H7 (cell line): ENCODE results near the gene GJD2. TPM values are rescaled to one million over a fixed set of nuclear protein-coding genes. Genes with fewer than 3 reads are reported as not detected.
A peak's percentile ranks its signal among the peaks of the same experiment; 100 is the strongest.

Experiments used
- DNase-seq: peaks from one replicate; pipeline ENCODE4 v3.0.0; 2012
- H3K27me3 ChIP-seq: 2 replicates; pipeline ENCODE4 v1.6.0; 2011; ENCODE audit warnings: mild to moderate bottlenecking, low read length; ENCODE audit not compliant: control insufficient read depth, insufficient read depth
- H3K36me3 ChIP-seq: replicated peaks from 2 replicates; pipeline ENCODE4 v1.5.1; 2011; ENCODE audit warnings: low read length; ENCODE audit not compliant: control insufficient read depth, insufficient read depth
- H3K4me3 ChIP-seq: 2 replicates; pipeline ENCODE4 v1.5.1; 2011; ENCODE audit warnings: low read depth, mild to moderate bottlenecking, control low read depth, low read length, moderate library complexity; ENCODE audit not compliant: insufficient read depth
- total RNA-seq: library from RNA; depleted of rRNA; stranded (reverse); fragments of >200 nt; shearing (Covaris generic); gene quantifications from 2 replicates; pipeline ENCODE4 v1.2.3, GENCODE V29; 2014

GJD2 gene
- total RNA-seq, 1 experiment from 2014 or later: 0.07 TPM

DNA sequence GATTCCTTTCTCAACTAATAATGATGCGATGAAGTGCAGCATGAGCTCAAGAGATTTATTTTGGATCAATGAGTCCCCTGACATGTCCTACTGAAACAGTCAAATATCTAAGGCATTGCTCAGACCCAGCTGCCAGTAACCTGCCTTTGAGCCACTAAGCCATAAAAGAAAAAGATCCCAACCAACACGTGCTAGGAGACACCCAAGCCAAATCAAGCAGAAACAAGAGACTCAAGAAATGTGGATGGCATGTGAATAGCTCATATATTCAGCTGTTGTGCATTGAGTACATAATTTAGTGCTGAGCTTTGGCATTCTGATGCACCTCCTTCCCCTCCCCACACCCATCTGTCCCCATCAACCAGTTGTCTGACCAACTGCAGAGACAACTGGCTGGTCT is 29.2 kb downstream of the GJD2 start:
- no peak for DNase-seq
- Histone ChIP-seq H3K36me3 (no peaks in the 10 kb centered on the region), H3K4me3 (no peak overlapping the region), H3K27me3 (no peaks in the 10 kb centered on the region)

DNA sequence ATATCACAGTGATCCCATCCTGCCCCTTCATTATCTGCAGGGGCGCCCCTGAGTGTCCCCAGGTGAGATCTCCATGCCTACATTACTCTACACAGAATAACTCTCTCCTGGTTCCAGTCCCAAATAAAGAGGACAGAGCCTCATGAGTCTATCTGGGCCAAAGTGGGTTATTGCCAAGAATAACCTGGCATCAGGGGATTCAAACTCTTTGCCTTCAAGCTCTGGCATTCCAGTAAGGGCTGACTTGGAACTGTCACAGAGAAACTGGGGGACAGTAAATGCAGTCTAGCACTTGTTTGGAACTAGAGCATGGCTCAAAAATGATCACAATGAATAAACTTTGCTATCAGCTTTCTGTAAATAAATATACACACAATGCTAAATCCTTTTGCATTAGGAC is 30.3 kb downstream of the GJD2 start:
- no peaks in the 10 kb centered on the region for H3K27me3 ChIP-seq
- DNase-seq: no peak
- no peaks in the 10 kb centered on the region for H3K36me3 ChIP-seq
- H3K4me3 ChIP-seq: no peak overlapping the region

DNA sequence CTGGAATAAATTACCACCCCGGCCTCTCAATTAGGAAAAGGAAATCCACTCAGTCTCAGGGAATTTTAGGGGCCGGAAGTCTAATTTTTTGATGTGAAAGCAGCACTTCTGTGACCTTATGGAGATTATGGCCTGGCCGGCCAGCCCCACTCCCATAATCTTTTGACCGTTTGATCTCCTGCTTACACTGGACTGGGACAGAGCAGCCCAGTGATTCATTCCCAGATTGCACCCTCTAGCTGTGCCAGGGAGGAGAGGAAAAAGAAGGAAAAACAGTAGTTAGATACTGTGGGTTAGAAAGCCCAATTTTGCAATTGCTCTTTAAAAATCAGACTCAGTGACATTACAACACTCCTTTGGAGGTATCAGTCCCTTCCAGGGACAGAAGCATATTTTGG is 32.4 kb downstream of the GJD2 start:
- Histone ChIP-seq H3K36me3 (no peaks in the 10 kb centered on the region), H3K27me3 (no peaks in the 10 kb centered on the region), H3K4me3 (no peak overlapping the region)
- peak; percentile 50 for DNase-seq

DNA sequence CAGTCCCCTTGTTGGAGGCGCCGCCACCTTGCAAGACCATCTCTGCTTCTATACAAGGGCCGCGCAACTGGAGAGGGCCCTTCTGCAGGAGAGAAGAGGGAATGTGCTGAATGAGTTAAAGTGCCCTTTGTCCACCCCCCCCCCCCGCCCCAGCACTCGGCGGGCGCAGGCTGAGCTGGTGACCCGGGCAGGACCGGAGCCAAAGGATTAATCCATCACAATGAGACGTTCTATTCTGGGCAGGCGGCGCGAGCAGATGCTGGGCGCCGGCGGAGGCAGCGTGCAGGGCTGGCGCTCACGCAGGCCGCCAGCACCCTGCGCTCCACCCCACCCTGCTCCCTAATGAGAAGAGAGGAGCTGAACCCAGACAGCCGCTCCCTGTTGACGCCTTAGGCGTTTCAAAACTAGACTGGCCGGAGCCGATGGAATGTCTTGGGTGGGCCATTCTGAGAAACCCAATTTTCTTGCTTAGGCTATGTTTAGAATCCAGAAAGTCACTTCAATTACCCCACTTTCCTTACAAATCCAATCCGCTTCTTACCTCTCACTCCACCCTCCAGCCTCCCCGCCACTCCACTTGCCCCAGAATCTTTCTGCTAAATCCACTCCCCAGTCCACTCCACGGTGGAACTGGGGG is 32.9 kb downstream of the GJD2 start:
- DNase-seq: peak; percentile 83
- H3K4me3 ChIP-seq: peak overlapping the region; percentile 19

DNA sequence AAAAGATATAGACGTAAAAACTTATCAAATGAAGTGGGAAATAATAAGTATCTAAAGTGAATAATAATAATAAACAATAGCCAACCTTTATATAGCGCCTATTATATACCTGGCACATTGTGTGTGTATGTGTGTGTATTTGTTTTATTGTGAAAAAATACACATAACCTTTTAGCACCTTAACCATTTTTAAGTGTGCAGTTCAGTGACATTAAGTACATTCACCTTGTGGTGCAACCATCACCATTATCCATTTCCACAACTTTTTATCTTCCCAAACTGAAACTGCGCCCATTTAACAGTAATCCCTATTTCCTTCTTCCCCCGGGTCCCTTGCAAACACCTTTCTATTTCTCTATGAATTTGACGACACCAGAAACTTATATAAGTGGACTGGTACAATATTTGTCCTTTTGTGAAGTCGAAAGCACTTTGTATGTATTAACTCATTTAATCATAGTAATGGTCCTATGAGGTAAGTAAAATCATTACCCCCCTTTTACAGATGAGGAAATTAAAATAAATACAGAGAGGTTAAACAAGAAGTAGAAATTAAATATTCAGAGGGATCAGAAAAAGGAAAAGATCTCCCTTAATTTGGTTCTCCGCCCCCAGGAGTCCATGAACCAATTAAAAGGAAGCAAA is 33.5 kb downstream of the GJD2 start:
- no peaks in the 10 kb centered on the region for H3K36me3 ChIP-seq
- no peak overlapping the region; the same call in 1 of the 2 replicates for H3K4me3 ChIP-seq
- H3K27me3 ChIP-seq: no peaks in the 10 kb centered on the region
- DNase-seq: no peak

More for the DNA sequence above, 32.9 kb downstream of the GJD2 start:
- H3K27me3 ChIP-seq: no peaks in the 10 kb centered on the region
- H3K36me3 ChIP-seq: no peaks in the 10 kb centered on the region

DNA sequence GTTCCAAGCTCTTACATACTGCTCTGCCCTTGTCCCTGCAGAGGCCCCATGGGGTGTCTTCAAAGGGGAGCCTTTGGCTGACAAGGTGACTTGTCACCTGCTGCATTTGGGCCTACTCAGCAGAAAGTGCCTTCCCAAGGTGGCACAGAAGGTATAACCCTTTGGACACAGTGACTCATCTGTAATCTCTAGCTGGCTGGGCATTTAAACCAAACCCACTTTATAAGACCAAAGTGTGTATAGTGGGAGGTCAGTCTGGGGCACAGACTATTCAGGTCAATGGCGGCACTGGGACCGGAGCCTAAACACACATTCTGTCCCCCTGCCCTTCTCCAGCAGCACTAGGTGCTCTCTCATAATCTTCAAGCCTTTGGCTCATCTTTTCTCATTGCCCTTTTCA is 35.1 kb downstream of the GJD2 start:
- H3K36me3 ChIP-seq: no peaks in the 10 kb centered on the region
- no peak overlapping the region for H3K4me3 ChIP-seq
- H3K27me3 ChIP-seq: no peaks in the 10 kb centered on the region

DNA sequence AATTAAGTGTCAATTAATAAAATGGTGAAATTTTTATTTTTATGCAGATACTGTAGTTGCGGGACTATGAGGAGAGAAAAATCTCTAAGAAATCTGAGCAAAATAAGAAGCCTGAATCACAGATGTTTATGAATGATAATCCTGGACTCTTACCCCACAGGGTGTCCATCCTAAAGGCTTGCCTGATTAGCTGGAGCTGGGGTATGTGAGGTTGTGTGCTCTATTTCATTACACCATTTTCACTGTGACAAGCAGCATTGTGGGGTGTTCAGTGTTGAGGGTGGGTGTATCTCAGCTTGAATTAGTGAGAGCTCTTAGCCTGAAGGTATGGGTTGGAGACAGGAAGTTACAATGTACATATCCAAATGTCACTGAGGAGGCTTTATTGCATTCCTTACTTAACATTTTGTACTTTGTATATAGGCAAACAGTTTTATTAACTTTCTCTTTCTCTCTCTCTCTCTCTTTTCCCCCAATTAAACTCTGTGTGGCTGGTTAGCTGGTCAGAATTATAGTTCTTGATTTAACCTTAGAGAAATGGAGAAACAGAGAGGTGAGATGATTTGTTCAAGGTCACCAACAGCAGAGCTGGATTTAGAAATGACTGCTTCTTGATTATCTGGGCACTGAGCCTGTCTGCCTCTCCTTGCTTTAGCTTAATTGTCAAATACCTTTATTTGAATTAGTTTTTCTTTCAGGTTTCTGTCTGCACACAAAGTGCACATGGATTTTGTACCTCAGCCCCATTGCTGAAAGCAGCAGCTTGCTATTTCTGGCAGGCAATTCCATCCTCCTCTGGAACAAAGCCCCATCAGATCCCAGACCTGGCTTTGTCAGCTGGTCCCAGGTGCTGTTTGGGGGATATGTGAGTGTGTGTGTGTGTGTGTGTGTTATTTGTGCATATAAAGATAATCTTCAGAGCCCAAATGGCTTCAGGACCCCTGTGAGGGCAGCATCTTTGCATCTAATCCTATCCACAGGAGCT is 35.8 kb downstream of the GJD2 start:
- H3K4me3 ChIP-seq: no peak overlapping the region
- no peak for DNase-seq
- no peaks in the 10 kb centered on the region for H3K27me3 ChIP-seq
- H3K36me3 ChIP-seq: no peaks in the 10 kb centered on the region

More for the DNA sequence above, 35.1 kb downstream of the GJD2 start:
- no peak for DNase-seq

DNA sequence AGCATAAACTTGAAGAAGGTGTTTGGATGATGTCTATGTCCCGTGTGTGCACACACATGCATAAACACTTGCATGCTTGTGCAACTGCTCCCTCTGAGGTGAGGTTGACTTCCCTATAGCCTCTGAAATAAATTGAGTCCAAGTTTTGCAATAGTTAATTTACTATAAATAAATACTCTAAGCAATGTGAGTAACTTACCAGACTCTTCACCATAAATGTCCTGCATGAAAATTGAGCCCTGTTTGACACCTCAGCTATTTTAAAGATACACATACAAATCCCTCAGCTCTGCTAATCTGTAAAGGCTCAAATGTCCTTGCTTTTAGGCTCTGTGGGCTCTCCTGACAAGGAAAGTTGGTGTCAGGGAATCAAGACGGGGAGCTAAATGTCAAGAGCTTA is 37.1 kb downstream of the GJD2 start:
- Histone ChIP-seq H3K27me3 (no peaks in the 10 kb centered on the region), H3K36me3 (no peaks in the 10 kb centered on the region), H3K4me3 (no peak overlapping the region)
- no peak for DNase-seq

DNA sequence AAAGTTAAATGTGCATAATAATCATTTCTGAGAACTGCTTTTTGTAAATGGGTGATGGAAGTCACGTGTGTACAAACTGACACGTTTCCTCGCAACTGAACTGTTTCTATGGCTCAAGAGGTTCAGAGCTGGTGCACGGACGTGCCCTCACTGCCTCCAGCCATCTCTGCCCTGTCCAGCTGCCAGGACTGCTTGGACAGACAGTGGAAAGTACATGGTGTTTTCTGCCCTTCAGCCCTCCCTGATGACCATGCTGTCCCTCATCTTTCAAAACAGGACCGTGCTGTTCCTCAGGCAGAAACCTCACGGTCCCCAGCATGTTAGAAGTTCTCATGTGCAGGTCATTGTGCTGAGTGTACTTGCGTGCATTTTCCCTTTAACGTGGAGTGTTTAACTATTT is 38.7 kb downstream of the GJD2 start:
- Histone ChIP-seq H3K27me3 (no peaks in the 10 kb centered on the region), H3K36me3 (no peaks in the 10 kb centered on the region), H3K4me3 (no peak overlapping the region)
- no peak for DNase-seq

DNA sequence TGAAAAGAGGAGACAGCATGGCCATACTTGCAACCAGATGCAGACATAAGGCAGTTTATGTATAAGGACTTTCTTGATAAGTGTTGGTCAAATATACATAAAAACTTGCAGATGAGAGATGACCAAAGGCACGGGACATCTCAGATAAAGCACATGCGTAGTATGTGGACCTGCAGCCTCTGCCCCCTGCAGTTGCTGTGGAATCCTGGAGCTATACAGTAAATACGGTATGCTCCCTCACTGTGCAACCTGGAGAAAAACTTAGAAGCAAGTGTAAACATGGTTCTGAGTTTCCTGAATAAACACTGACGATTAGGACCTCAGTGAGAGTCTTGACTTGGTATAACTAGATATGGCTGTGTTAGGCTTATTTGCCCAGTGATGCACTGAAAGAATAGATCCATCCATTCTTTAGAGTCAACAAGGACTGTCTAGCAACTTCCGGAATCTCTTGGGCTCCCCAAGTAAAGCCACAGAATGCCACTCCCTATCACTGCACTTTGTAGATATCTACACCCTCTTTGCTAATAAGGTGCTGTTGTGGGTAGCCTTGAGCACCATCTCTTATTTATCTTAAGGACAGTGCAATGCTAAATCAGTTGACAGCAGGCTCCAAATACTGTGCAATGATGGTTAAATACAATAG is 40.2 kb downstream of the GJD2 start:
- H3K36me3 ChIP-seq: no peaks in the 10 kb centered on the region

DNA sequence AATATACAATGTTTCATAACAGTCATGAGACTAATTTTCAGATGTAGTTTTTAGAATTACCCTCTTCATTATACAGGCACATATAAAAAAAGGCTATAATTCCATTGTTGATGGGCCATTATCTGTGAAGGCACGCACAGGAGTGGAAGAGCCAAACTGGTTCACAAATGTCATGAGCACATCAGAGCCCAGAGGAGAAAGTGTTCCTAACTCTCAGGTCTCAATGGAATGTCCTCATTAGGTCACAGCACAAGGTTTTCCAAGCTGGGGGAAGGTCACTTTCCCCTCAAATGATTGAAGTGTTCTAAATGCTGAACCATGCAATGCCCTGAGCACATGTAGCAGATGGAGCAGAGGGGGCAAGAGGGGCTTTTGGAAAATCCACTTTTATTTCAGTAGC is 41.2 kb downstream of the GJD2 start:
- DNase-seq: no peak
- Histone ChIP-seq H3K4me3 (no peak overlapping the region), H3K36me3 (no peaks in the 10 kb centered on the region), H3K27me3 (no peaks in the 10 kb centered on the region)

More for the DNA sequence above, 40.2 kb downstream of the GJD2 start:
- no peak for DNase-seq
- H3K27me3 ChIP-seq: no peaks in the 10 kb centered on the region
- H3K4me3 ChIP-seq: no peak overlapping the region

DNA sequence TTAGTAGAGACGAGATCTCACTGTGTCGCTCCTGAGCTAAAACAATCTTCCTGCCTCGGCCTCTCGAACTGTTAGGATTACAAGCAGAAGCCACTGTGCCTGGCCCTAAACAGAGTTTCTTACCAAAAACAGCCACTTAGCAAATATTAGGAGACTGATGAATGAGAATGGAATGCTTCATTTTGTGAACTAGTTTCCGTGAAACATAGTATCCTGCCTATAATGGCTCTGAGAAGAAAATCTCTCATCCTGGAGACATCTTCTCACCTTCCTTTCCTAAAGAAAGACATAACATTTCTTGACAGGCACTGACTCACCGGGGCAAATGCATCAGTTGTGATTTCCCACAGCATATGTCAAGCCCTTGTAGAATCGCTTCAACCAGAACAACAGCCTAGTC is 44.9 kb downstream of the GJD2 start:
- H3K27me3 ChIP-seq: no peaks in the 10 kb centered on the region
- no peak overlapping the region for H3K4me3 ChIP-seq
- no peaks in the 10 kb centered on the region for H3K36me3 ChIP-seq
- no peak for DNase-seq

DNA sequence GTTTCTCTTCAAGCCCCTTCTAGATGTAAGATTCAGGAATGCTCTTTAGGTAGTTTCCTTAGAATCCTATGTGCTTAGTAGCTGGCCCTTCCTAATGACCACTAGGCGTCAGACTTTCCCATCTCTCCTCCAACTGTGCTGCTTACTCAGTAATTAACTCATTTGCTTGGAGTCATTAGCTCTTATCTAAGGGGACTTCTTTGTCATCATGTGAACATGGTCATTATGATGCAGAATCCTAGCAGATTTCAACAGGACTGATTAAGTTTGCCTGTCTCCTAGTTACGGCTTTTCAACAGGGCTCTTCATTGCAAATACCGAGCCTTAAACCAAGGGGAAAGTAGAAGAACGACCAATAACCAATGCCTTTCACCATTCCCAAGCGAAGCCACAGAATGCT is 46.4 kb downstream of the GJD2 start:
- DNase-seq: peak; percentile 42
- Histone ChIP-seq H3K36me3 (no peaks in the 10 kb centered on the region), H3K27me3 (no peaks in the 10 kb centered on the region), H3K4me3 (no peak overlapping the region)

DNA sequence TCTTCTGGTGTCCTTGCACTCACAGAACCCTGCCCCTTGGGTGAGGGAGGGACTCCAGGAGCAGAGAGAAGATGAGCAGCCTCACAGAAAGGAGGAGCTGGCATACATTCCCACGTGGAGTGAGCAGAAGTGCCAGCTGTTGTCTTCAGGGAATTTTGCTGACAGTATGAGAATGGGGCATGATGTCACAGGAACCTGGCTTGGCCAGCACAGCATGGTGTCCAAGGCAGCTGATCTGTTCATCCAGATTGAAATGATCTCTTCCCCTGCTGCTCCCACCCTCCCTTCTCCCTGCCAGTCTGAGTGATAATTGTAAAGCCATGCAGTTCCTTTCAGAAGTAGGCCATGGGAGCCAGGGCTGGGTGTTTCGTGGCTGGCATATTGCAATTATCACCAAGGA is 53.3 kb downstream of the GJD2 start:
- no peak overlapping the region for H3K4me3 ChIP-seq
- DNase-seq: no peak
- H3K36me3 ChIP-seq: no peaks in the 10 kb centered on the region
- no peaks in the 10 kb centered on the region for H3K27me3 ChIP-seq
